Non-pigmented ciliary epithelial cell (primary cell): Measurements from ENCODE around the gene DNAJC30.

Experiments
- DNase-seq: peaks from one replicate; pipeline ENCODE4 v3.0.0-alpha.2; 2010; ENCODE audit warnings: low read depth

DNAJC30 gene

GRCh38 chr7:73707045-73707631 is 23.9 kb upstream of the DNAJC30 start:
- DNase-seq, result no peak

- no peak for DNase-seq
Measured at GRCh38 chr7:73706126-73707044, 23.1 kb upstream of the DNAJC30 start.

DNA sequence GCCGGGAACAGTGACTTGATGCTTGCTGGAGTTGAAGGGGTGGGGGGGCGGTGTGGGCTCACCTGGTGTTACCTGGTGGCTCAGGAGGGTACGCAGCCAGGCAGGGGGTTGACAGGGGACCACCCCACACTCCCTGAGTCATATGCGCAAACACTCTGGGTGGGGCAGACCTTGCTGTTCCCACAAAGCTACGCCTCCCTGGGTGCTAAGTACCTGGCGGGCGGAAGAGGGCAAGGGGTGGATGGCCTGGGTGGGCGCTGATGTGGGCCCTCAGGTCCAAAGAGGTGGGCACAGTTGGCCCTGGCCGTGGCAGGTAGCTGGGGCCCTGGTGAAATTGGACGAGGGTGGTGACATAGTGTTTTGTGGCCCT is 22.3 kb upstream of the DNAJC30 start:
- no peak for DNase-seq

- no peak for DNase-seq
Measured at GRCh38 chr7:73704640-73705550, 21.6 kb upstream of the DNAJC30 start.

- no peak for DNase-seq
Measured at GRCh38 chr7:73703757-73704639, 20.7 kb upstream of the DNAJC30 start.

DNA sequence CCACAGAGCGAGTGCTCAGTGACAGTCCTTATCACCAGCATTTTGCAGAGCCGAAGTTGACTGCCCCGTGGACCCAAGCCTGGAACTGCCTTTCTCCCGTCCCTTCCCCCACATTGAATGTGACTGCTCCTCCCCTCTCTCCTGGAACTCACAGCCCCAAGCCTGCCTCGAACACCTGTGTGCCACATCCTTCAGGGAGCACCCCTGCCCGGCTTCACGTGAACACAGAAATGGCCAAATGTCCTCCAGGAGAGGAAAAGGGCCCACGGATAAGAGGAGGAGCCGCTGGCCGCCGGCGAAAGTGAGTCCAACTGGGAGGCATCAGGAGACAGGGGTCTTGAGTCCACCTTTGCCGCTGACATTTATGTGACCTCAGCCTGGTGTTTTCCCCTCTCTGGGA is 20.0 kb upstream of the DNAJC30 start:
- no peak for DNase-seq

GRCh38 chr7:73702665-73703064 is 19.4 kb upstream of the DNAJC30 start:
- DNase-seq, result no peak

GRCh38 chr7:73702226-73702625 is 19.0 kb upstream of the DNAJC30 start:
- DNase-seq, result no peak

- no peak for DNase-seq
Measured at GRCh38 chr7:73701357-73701995, 18.2 kb upstream of the DNAJC30 start.

DNA sequence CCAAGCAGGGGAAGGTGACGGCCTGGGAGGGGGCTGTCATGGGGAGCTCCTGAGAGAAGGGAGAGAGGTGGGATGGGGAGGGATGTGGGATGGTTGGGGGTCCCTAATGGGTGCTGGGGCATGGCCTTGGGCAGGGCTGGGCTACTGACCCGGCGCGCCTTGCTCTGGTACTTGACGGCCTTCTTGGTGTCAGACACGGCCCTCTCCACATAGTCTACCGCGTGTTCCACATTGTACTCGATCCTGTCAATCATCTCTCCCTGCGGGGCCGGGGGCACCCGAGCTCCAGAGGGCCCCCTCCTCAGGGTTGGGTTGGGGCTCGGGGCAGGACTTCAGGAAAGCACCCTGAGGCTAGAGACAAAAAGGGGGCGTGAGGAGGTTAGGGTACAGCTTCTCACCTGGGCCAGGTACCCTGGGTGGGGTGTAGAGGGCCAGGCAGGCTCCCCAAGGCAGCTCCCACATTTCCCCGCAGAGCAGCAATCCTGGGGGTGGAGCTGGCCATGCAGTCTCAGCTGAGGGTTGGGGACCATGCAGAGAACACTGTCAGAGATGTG is 17.4 kb upstream of the DNAJC30 start:
- no peak for DNase-seq

DNA sequence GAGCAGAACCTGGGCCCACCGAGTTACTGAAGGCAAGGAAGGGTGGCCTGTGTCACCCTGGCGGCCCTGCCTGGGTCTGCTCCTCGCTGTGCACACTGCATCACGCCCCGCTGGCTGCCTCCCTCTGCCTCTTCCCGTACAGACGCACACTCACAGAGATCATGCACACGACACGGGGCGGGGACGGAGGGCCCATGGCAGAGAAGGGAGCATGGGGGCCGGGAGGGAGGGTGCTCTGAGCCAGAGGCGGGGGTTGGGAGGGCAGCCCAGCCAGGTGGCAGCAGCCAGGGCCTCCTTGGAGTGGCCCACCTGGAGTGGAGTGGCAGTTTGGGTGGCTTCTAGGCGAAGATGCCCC is 16.8 kb upstream of the DNAJC30 start:
- DNase-seq, result no peak

DNA sequence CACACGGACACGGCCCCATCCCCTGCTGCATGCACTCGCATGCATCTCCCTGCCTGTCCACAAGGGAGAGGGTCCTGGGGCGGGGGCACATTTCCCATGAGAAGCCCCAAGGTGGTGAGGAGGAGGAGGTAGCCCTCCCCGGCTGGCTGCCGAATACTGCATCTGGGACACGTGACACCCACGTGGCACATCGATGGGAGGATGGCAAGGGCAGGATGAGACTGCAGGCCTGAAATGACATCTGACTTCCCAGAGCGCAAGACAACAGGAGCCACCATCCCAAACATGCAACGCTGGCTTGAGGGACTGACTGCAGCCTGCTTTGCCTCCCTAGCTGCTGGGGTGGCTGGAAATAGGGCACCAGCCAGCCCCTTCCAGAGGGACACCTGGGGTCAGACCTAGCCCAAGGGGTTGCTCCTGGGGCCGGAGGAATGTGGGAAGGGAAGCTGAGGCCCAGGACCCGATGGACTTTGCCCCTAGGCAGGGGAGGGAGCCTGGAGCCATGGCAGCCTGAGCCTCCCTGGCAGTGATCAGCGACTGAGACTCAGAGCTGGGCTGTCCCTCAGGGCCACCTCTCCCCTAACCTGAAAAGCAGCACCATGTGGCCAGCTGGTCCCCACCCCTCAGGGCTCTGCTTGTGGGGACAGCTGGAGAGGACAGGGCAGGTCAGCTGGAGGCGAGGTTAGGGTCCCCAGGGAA is 16.3 kb upstream of the DNAJC30 start:
- no peak for DNase-seq

DNA sequence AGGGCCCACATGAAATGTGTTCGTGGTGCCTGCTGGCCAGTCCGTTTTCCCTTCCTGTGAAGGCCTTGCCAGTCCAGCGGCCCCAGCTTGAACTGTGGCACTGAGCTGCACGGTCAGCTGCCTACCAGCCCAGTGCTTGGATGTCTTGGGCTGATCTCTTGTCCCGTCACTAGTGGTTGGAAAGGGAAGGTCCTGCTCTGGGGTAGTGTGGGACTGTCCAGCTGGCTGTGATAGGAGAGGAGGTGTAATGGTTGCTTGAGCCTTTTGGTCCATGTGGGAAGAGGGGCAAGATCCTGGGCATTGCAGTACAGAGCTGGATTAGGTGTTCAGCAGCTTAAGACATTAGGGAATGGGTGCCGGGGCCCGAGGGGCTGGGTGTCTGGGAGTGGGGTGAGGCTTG is 15.2 kb upstream of the DNAJC30 start:
- no peak for DNase-seq

GRCh38 chr7:73696372-73696771 is 13.1 kb upstream of the DNAJC30 start:
- no peak for DNase-seq

DNA sequence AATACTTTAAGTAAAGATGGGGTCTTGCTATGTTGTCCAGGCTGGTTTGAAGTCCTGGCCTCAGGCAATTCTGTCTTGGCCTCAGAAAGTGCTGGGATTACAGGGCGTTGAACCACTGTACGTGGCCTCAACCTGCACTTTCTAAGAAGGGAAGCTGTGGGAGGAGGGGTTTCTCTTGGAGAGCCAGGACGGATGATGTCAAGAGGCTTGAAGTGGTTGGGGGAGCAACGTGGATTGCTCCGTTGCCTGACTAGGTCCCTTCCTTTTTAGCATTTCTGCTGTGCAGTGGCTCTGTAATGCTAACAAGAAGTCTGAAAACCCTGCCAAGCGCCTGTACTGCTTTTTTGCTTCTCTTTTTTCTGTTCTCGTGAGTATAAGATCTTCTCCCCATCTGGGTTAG is 7.4 kb upstream of the DNAJC30 start:
- no peak for DNase-seq

GRCh38 chr7:73688288-73688687 is 5.0 kb upstream of the DNAJC30 start:
- DNase-seq, result no peak

DNA sequence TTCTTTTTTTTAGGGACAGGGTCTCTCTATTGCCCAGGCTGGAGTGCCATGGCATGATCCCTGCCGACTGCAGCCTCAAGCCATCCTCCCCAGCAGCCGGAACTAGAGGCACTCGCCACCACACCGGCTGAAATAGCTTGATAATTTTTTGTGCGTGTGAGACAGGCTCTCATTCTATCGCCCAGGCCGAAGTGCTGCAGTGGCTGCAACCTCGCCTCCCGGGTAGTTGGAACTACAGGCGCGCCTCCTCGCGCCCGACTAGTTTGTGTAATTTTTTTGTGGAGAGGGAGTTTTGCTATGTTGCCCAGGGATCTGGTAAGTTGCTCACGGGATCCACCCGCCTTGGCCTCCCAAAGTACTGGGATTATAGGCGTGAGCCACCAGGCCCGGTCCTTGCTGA is 2.1 kb upstream of the DNAJC30 start:
- no peak for DNase-seq

GRCh38 chr7:73683788-73684693 is 788 bp upstream of the DNAJC30 start:
- DNase-seq, result no peak

GRCh38 chr7:73682745-73683055 is 553 bp downstream of the DNAJC30 start:
- no peak for DNase-seq
